Thoracic aorta (tissue), 2 donors: ENCODE results near the gene RUSC1. TPM values are rescaled to one million over a fixed set of nuclear protein-coding genes. Genes with fewer than 3 reads are reported as not detected.

Source experiments
- ATAC-seq: fragments of 150-250 bp; one replicate; pipeline ENCODE4 v1.8.0; 2017; ENCODE audit warnings: low read depth; ENCODE audit not compliant: insufficient number of reproducible peaks, low FRiP score
- DNase-seq: peaks from one replicate; pipeline ENCODE4 v3.0.0-alpha.2; 2020; ENCODE audit warnings: low spot score
- H3K27ac ChIP-seq, 2 donors: fragments of 200-600 bp; sonication (generic); 1 replicate in 1 of 2; 2 replicates in 1 of 2; pipeline ENCODE4 v1.5.1; 2016; ENCODE audit warnings: mild to moderate bottlenecking in 2 of 2, moderate library complexity in 2 of 2
- H3K27me3 ChIP-seq: fragments of 200-600 bp; sonication (generic); replicated peaks from 2 replicates; pipeline ENCODE4 v1.6.0; 2016; ENCODE audit warnings: mild to moderate bottlenecking; ENCODE audit not compliant: insufficient read depth
- H3K36me3 ChIP-seq: fragments of 200-600 bp; sonication (generic); one replicate; pipeline ENCODE4 v1.5.1; 2016
- H3K4me1 ChIP-seq, 2 donors: fragments of 200-600 bp; sonication (generic); 1 replicate in 1 of 2; 2 replicates in 1 of 2; pipeline versions ENCODE4 v1.5.1 to v1.6.0; 2016; ENCODE audit warnings: low read depth in 2 of 2, mild to moderate bottlenecking in 1 of 2; ENCODE audit not compliant: control insufficient read depth in 1 of 2
- H3K4me3 ChIP-seq: fragments of 200-600 bp; sonication (generic); 2 replicates; pipeline ENCODE4 v1.5.1; 2016; ENCODE audit warnings: mild to moderate bottlenecking
- H3K9me3 ChIP-seq: fragments of 200-600 bp; sonication (generic); 2 replicates; pipeline ENCODE4 v1.5.1; 2016
- CTCF ChIP-seq: fragments of 200-600 bp; sonication (generic); IDR thresholded peaks from one replicate; pipeline ENCODE4 v1.5.1; 2019; ENCODE audit warnings: antibody characterized with exemption
- total RNA-seq, 2 donors: library from RNA; depleted of rRNA; stranded (reverse); fragments of >200 nt; gene quantifications; one replicate each; pipeline versions ENCODE4 v1.1.0 to v1.2.3, GENCODE V29; 2016

RUSC1 gene
- total RNA-seq, 2 donors from 2014 or later = 38.7 to 61.3 TPM

GRCh38 chr1:155295942-155296267 is 24.8 kb upstream of the RUSC1 start:
- H3K27ac ChIP-seq = no peak overlapping the region
- no peak for TF ChIP-seq CTCF
- H3K27me3 ChIP-seq = peaks cover 7% of the 10 kb centered on the region
- peaks cover 5 to 8% of the 10 kb centered on the region in 2 donors for H3K4me1 ChIP-seq
- no peaks in the 10 kb centered on the region for H3K9me3 ChIP-seq
- ATAC-seq (no peak), DNase-seq (no peak)
- H3K4me3 ChIP-seq = no peak overlapping the region
- H3K36me3 ChIP-seq = no peaks in the 10 kb centered on the region

GRCh38 chr1:155296661-155297060 is 24.0 kb upstream of the RUSC1 start:
- H3K27me3 ChIP-seq = peaks cover 7% of the 10 kb centered on the region
- no peaks in the 10 kb centered on the region for H3K9me3 ChIP-seq
- peaks cover 5 to 8% of the 10 kb centered on the region in 2 donors for H3K4me1 ChIP-seq
- no peak overlapping the region for H3K27ac ChIP-seq
- H3K4me3 ChIP-seq = no peak overlapping the region
- no peaks in the 10 kb centered on the region for H3K36me3 ChIP-seq
- peak; percentile 24 for ATAC-seq
- DNase-seq = no peak
- no peak for TF ChIP-seq CTCF

- ATAC-seq = no peak
- Histone ChIP-seq H3K27me3 (peaks cover 7% of the 10 kb centered on the region), H3K4me3 (no peak overlapping the region), H3K27ac (no peak overlapping the region), H3K36me3 (no peaks in the 10 kb centered on the region), H3K4me1 (peaks cover 5 to 8% of the 10 kb centered on the region in 2 donors), H3K9me3 (no peaks in the 10 kb centered on the region)
- no peak for TF ChIP-seq CTCF
- no peak for DNase-seq
Observed at GRCh38 chr1:155297384-155297783, 23.3 kb upstream of the RUSC1 start.

- Histone ChIP-seq H3K4me1 (peaks cover 5 to 6% of the 10 kb centered on the region in 2 donors), H3K27me3 (peaks cover 7% of the 10 kb centered on the region)
Observed at GRCh38 chr1:155300024-155300423, 20.7 kb upstream of the RUSC1 start.

GRCh38 chr1:155300553-155301329 is 20.0 kb upstream of the RUSC1 start:
- Histone ChIP-seq H3K9me3 (no peaks in the 10 kb centered on the region), H3K4me1 (no peaks in the 10 kb centered on the region), H3K27me3 (peaks cover 2% of the 10 kb centered on the region), H3K36me3 (no peaks in the 10 kb centered on the region), H3K27ac (no peak overlapping the region), H3K4me3 (no peak overlapping the region)
- no peak for ATAC-seq
- TF ChIP-seq CTCF = no peak
- no peak for DNase-seq

More at GRCh38 chr1:155300024-155300423, 20.7 kb upstream of the RUSC1 start:
- H3K27ac ChIP-seq = no peak overlapping the region
- ATAC-seq = no peak
- no peak overlapping the region for H3K4me3 ChIP-seq
- no peaks in the 10 kb centered on the region for H3K36me3 ChIP-seq
- DNase-seq = no peak
- no peak for TF ChIP-seq CTCF
- no peaks in the 10 kb centered on the region for H3K9me3 ChIP-seq
